Activated T-helper 17 cell treated with anti-CD3 and anti-CD28 coated beads, Interleukin-2, amount 50 U/mL, for 72 hours (primary cell): ENCODE data around the gene SP3. TPM values are rescaled to one million over a fixed set of nuclear protein-coding genes. Genes with fewer than 3 reads are reported as not detected.
A peak's percentile ranks its signal among the peaks of the same experiment; 100 is the strongest.

Source experiments
- ATAC-seq: fragments of 150-1000 bp; cut with Tn5 transposase; replicated peaks from 2 replicates; pipeline ENCODE4 v1.10.0; 2021; ENCODE audit warnings: mild to moderate bottlenecking, moderate library complexity
- H3K27ac Mint-ChIP-seq: one replicate; pipeline ENCODE4 v1.8.0; 2022; ENCODE audit warnings: mixed read lengths
- H3K27me3 Mint-ChIP-seq: one replicate; pipeline ENCODE4 v1.8.0; 2022; ENCODE audit warnings: mixed read lengths
- H3K36me3 Mint-ChIP-seq: one replicate; pipeline ENCODE4 v1.8.0; 2022; ENCODE audit warnings: low read depth, mild to moderate bottlenecking, mixed read lengths
- H3K4me1 Mint-ChIP-seq: one replicate; pipeline ENCODE4 v1.8.0; 2022; ENCODE audit warnings: mixed read lengths
- H3K4me3 Mint-ChIP-seq: one replicate; pipeline ENCODE4 v1.8.0; 2022; ENCODE audit warnings: mild to moderate bottlenecking, mixed read lengths
- H3K9me3 Mint-ChIP-seq: one replicate; pipeline ENCODE4 v1.8.0; 2022; ENCODE audit warnings: mixed read lengths
- total RNA-seq, 2 donors: library from RNA; stranded (reverse); gene quantifications; one replicate each; pipeline ENCODE4 v1.2.3, GENCODE V29; 2022

The SP3 gene
- total RNA-seq, 2 donors from 2014 or later, result 84.4 to 103 TPM

DNA sequence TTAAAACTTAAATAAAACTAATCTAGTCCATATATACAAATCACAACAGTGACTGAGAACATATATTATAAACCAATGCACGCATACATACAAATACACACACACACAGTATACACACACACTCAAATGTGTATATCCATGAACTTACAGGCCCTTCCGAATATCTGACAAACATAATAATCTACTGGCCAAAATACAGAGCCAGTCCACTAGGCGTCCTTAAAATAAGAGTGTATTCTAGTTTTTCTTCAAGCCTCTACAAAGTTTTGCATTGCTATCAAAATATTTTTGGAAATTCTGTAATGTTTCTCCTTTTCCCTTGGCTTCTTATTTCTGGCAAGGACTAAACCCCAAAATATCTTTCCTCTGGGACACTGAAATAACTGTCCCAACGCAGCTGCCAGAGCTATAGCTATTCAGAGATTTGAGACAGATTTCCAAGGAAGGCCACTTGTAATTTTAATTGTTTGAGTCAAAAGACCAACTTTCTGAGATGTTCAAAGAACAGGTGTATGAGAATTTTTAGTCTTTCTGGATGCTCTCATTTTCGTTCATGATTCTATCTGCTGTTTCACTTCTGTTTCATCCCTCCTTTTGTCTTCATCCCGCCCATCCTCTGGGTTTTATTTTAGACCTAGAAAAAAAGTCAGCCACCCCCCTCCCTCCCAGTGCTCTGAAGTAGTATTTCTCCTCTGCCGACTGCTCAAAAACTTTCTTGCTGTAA, 24.1 kb upstream of the SP3 start:
- H3K27ac Mint-ChIP-seq, result no peak overlapping the region
- no peaks in the 10 kb centered on the region for H3K36me3 Mint-ChIP-seq
- H3K9me3 Mint-ChIP-seq, result no peaks in the 10 kb centered on the region
- H3K4me3 Mint-ChIP-seq, result no peak overlapping the region
- no peaks in the 10 kb centered on the region for H3K4me1 Mint-ChIP-seq
- no peak for ATAC-seq
- peaks cover 7% of the 10 kb centered on the region for H3K27me3 Mint-ChIP-seq

DNA sequence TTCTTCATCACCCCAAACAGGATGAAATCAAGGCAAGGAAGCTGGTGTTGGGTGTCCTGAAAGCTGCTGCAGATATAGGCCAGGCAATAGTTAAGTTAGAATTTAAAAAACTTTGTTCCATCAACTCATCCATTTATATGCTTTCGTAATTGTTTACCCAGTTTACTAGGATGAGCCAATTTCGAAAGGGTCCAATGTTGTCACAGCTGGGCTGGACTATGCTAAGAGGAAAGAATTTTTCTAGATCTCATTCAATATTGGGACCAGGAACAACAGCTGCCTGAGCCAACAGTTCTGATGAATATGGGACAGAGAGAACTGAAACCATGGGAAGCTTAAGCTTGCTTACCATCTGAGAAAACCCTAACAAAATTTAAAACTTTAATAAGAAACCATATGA, 21.6 kb upstream of the SP3 start:
- Mint-ChIP-seq H3K36me3 (no peaks in the 10 kb centered on the region), H3K9me3 (no peaks in the 10 kb centered on the region), H3K27ac (no peak overlapping the region), H3K4me1 (peaks cover 8% of the 10 kb centered on the region), H3K4me3 (no peak overlapping the region), H3K27me3 (peaks cover 3% of the 10 kb centered on the region)
- ATAC-seq, result no peak

GRCh38 chr2:173985605-173985992, 20.4 kb upstream of the SP3 start:
- Mint-ChIP-seq H3K4me3 (no peak overlapping the region), H3K9me3 (no peaks in the 10 kb centered on the region), H3K36me3 (no peaks in the 10 kb centered on the region), H3K27ac (no peak overlapping the region), H3K4me1 (peaks cover 12% of the 10 kb centered on the region), H3K27me3 (no peaks in the 10 kb centered on the region)
- ATAC-seq, result no peak

GRCh38 chr2:173984866-173985604, 19.9 kb upstream of the SP3 start:
- Mint-ChIP-seq H3K27me3 (no peaks in the 10 kb centered on the region), H3K27ac (no peak overlapping the region), H3K9me3 (no peaks in the 10 kb centered on the region), H3K36me3 (no peaks in the 10 kb centered on the region), H3K4me1 (peaks cover 12% of the 10 kb centered on the region), H3K4me3 (no peak overlapping the region)
- ATAC-seq, result no peak

GRCh38 chr2:173983391-173983871, 18.3 kb upstream of the SP3 start:
- Mint-ChIP-seq H3K4me1 (peaks cover 18% of the 10 kb centered on the region), H3K27ac (no peak overlapping the region), H3K36me3 (no peaks in the 10 kb centered on the region), H3K27me3 (peaks cover 5% of the 10 kb centered on the region), H3K9me3 (no peaks in the 10 kb centered on the region), H3K4me3 (no peak overlapping the region)
- ATAC-seq, result no peak

DNA sequence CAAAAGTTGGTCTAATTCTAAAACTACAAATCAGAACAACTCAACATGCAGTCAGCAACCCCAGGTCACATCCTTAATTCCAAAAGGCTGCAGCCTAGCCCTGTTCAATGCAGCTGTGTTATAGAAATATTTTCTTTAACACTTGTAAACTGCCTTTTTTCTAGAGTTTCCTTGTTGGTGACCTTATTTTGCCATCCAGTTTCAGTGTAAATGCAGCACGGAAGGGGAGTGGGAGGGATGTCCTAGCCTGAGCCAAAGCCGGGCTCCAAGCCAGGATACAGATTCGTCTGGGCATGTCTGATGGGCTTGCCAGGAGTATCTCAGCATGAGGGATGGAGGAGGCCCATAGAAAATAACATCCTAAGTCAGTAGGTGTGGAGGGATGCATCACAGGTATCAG, 17.7 kb upstream of the SP3 start:
- Mint-ChIP-seq H3K27ac (no peak overlapping the region), H3K4me3 (no peak overlapping the region), H3K4me1 (peaks cover 19% of the 10 kb centered on the region), H3K36me3 (no peaks in the 10 kb centered on the region), H3K27me3 (peaks cover 5% of the 10 kb centered on the region), H3K9me3 (no peaks in the 10 kb centered on the region)
- ATAC-seq, result no peak

DNA sequence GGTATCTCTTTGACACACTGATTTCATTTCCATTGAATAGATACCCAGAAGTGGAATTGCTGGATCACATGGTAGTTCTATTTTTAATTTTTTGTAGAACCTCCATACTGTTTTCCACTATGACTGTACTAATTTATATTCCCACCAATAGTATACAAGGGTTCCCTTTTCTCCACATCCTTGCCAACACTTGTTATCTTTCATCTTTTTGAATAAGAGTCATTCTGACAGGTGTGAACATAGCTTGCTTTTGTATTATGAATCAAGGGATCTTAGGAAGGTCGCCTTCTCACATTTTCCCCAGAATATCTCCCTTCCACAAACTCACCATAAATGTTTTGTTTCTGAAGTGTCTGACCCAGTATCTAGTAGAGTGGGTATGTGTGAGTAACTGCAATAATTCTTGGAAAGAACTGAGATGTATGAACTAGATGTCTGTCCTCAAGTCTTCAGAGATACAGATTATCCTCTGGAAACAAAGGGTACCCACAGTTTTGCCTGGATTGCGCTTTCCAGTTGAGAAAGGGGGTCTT, 17.1 kb upstream of the SP3 start:
- H3K4me1 Mint-ChIP-seq, result peaks cover 23% of the 10 kb centered on the region
- H3K36me3 Mint-ChIP-seq, result no peaks in the 10 kb centered on the region
- H3K9me3 Mint-ChIP-seq, result no peaks in the 10 kb centered on the region
- H3K4me3 Mint-ChIP-seq, result peak overlapping the region; percentile 2
- H3K27me3 Mint-ChIP-seq, result peaks cover 5% of the 10 kb centered on the region
- peak; percentile 55 for ATAC-seq
- peak overlapping the region; percentile 28 for H3K27ac Mint-ChIP-seq

DNA sequence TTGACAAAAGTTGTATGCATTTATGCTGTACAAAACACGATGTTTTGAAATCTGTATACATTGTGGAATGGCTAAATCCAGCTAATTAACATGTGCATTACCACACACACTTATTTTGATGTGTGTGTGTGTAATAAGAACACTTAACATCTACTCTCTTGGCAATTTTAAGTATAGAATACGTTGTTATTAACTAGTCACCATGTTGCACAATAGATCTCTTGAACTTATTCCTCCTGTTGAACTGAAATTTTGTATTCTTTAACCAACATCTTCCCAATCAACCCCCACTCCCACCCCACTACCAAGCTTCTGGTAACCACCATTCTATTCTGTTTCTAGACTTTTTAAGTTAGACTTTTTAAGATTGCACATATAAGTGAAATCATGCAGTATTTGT, 16.3 kb upstream of the SP3 start:
- Mint-ChIP-seq H3K9me3 (no peaks in the 10 kb centered on the region), H3K27ac (peak overlapping the region; percentile 28), H3K4me1 (peaks cover 23% of the 10 kb centered on the region), H3K36me3 (no peaks in the 10 kb centered on the region), H3K27me3 (peaks cover 5% of the 10 kb centered on the region), H3K4me3 (peak overlapping the region; percentile 2)
- no peak for ATAC-seq

DNA sequence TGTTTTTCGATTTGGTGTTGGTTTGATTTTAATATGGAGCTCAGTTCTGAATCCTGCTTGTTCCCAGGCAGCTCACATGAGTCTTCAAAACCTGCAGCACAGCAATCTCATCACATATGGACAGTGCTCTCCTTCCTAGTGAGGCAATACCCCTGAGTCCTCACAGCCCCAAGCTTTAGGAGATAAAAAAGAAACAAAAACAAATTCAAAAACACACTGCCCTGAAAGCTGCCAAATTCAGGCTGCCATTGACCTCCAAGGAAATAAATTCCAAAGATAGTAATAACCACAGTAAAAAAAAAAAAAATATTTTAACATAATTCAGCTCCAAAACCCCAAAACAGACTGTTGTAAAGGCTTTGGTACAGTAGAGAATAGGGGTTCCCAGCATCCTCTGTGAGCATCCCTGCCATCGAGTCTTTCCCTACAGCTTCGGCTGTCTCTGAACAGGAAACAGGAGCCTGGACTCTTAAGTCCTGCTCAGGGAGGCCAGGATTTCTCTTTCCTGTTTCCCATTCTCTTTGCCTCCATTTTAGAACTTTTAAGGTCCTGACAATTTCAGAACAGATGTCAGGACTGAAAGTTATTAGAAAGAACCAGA, 14.7 kb upstream of the SP3 start:
- ATAC-seq, result no peak
- Mint-ChIP-seq H3K27ac (peak overlapping the region; percentile 77), H3K36me3 (no peaks in the 10 kb centered on the region), H3K9me3 (no peaks in the 10 kb centered on the region), H3K27me3 (peaks cover 5% of the 10 kb centered on the region), H3K4me3 (no peak overlapping the region), H3K4me1 (peaks cover 23% of the 10 kb centered on the region)

DNA sequence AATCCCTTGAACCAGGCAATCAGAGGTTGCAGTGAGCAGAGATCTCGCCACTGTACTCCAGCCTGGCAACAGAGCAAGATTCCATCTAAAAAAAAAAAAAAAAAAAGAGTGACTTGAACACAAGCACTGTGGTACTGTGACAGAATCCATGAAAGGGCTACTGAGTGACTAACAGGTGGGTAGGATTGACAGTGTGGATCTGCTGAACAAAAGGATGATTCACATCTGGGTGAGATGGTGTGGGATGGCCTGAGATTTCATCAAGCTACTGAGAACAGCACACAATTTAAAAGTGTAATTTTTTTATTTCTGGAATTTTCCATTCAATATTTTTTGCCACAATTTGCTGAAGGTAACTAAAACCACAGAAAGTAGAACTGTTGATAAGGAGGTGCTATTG, 13.3 kb upstream of the SP3 start:
- H3K27ac Mint-ChIP-seq, result peak overlapping the region; percentile 27

DNA sequence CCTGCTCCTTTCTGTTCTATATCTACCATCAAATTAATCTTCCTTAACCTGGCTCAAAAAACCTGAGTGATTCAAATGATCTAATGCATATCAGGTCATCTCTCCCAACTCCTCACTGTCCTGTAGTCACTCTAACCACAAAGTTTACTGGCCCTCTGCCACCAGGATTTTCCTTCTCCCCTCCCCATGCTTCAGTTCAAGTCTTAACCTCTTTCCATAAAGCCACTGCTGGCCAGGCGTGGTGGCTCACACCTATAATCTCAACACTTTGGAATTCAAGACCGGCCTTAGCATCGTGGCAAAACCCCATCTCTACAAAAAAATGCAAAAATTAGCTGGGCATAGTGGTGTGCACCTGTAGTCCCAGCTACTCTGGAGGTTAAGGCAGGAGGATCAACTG, 7.5 kb upstream of the SP3 start:
- H3K4me1 Mint-ChIP-seq, result peaks cover 12% of the 10 kb centered on the region
- H3K36me3 Mint-ChIP-seq, result no peaks in the 10 kb centered on the region
- peaks cover 4% of the 10 kb centered on the region for H3K27me3 Mint-ChIP-seq
- no peaks in the 10 kb centered on the region for H3K9me3 Mint-ChIP-seq
- H3K27ac Mint-ChIP-seq, result no peak overlapping the region
- no peak overlapping the region for H3K4me3 Mint-ChIP-seq
- ATAC-seq, result no peak

More for the DNA sequence above, 13.3 kb upstream of the SP3 start:
- H3K4me1 Mint-ChIP-seq, result peaks cover 23% of the 10 kb centered on the region
- H3K9me3 Mint-ChIP-seq, result no peaks in the 10 kb centered on the region
- H3K4me3 Mint-ChIP-seq, result no peak overlapping the region
- H3K36me3 Mint-ChIP-seq, result no peaks in the 10 kb centered on the region
- peaks cover 5% of the 10 kb centered on the region for H3K27me3 Mint-ChIP-seq
- peak; percentile 99 for ATAC-seq

GRCh38 chr2:173972165-173972564, 7.0 kb upstream of the SP3 start:
- H3K4me1 Mint-ChIP-seq, result peaks cover 11% of the 10 kb centered on the region

DNA sequence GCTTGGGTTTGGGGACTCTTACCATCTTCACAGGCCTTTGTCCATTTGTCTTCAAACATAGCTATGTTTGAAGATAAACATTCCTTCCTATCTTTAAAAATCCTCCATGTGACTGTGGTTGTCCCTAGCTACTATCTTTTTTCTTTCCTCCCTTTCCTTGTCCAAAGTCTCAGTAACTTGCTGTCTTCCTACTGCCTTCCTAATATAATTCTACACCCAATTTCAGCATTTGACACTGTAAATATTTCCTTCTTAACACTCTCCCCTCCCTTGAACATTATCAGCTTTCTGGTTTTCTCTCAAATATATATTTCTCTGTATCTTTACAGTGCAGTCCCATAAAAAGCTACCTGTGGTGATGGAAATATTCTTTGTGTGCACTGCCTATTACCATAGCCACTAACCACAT, 5.3 kb upstream of the SP3 start:
- H3K27me3 Mint-ChIP-seq, result peaks cover 4% of the 10 kb centered on the region
- no peak for ATAC-seq
- peaks cover 21% of the 10 kb centered on the region for H3K4me1 Mint-ChIP-seq
- H3K27ac Mint-ChIP-seq, result no peak overlapping the region
- H3K4me3 Mint-ChIP-seq, result no peak overlapping the region
- H3K9me3 Mint-ChIP-seq, result no peaks in the 10 kb centered on the region
- no peaks in the 10 kb centered on the region for H3K36me3 Mint-ChIP-seq

More at GRCh38 chr2:173972165-173972564, 7.0 kb upstream of the SP3 start:
- Mint-ChIP-seq H3K27ac (no peak overlapping the region), H3K27me3 (peaks cover 4% of the 10 kb centered on the region), H3K36me3 (no peaks in the 10 kb centered on the region), H3K9me3 (no peaks in the 10 kb centered on the region), H3K4me3 (no peak overlapping the region)
- ATAC-seq, result no peak

DNA sequence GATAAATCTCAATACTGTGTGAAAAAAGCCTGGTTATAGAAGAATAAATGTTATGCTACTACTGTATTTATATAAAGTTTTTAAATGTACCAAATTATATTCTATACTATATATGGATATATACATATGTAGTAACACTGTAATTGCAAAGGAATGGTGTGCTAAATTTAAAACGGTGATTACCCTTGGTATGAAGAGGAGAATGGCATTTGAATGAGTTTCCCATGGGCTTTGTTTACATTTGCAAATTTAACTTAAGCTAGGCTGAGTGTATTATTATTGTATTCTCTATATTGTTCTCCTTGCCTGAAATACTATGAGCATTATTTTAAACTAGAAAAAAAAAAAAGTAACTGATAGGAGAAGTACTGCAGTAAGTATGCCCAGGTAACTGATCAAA, 4.7 kb upstream of the SP3 start:
- Mint-ChIP-seq H3K36me3 (peaks cover 6% of the 10 kb centered on the region), H3K27ac (no peak overlapping the region), H3K27me3 (peaks cover 4% of the 10 kb centered on the region), H3K9me3 (no peaks in the 10 kb centered on the region), H3K4me3 (no peak overlapping the region), H3K4me1 (peaks cover 21% of the 10 kb centered on the region)
- no peak for ATAC-seq
